Measurements from ENCODE around the gene MCM8. TPM values are rescaled to one million over a fixed set of nuclear protein-coding genes. Genes with fewer than 3 reads are reported as not detected.

The MCM8 gene
- total and polyA plus RNA-seq, 2 donors (not counting 1 experiment from before 2014, with no cell fraction given) = 4.4 to 13.8 TPM

GRCh38 chr20:5949943-5950270 lies 545 bp upstream of the MCM8 start:
- 0% methylated on average over 7 of the region's 11 CpGs for WGBS (ENCODE audit: insufficient coverage)
- Histone ChIP-seq H3K4me3 (ENCODE audit: control extremely low read depth in 1 of 5, extremely low read depth in 1 of 5, insufficient read depth in 1 of 5, low read depth in 2 of 5, low read length in 4 of 5) (peak overlapping the region; percentile 77 to 88 (median 85)), H3K79me2 (ENCODE audit: control insufficient read depth, insufficient read depth, low read length) (peaks cover 32% of the 10 kb centered on the region), H3K4me1 (ENCODE audit: control insufficient read depth in 2 of 2, insufficient read depth in 2 of 2, low read length in 2 of 2) (peaks cover 14 to 18% of the 10 kb centered on the region in 2 donors), H3K9me3 (ENCODE audit: control extremely low read depth in 1 of 3, control insufficient read depth in 2 of 3, insufficient read depth in 1 of 3, low read length in 2 of 3) (no peaks in the 10 kb centered on the region), H3K9ac (ENCODE audit: low read length) (peak overlapping the region; percentile 79), H2AFZ (ENCODE audit: insufficient read depth, low read depth, low read length, poor library complexity, severe bottlenecking) (peak overlapping the region; percentile 83), H3K4me2 (replicated peaks; ENCODE audit: low read depth, low read length, poor library complexity, severe bottlenecking) (peak overlapping the region; percentile 89), H4K20me1 (ENCODE audit: control insufficient read depth, insufficient read depth, low read length, poor library complexity, severe bottlenecking) (no peaks in the 10 kb centered on the region), H3K27me3 (replicated peaks in 1 of 4; ENCODE audit: control extremely low read depth in 1 of 4, control insufficient read depth in 3 of 4, insufficient read depth in 4 of 4, low read length in 3 of 4) (no peaks in the 10 kb centered on the region), H3K36me3 (replicated peaks in 1 of 2; ENCODE audit: control extremely low read depth in 1 of 2, control insufficient read depth in 1 of 2, extremely low read depth in 1 of 2, insufficient read depth in 2 of 2, low read length in 1 of 2) (peaks cover 7 to 36% of the 10 kb centered on the region in 2 experiments), H3K27ac (ENCODE audit: low read length in 2 of 2) (peak overlapping the region; percentile 74)
- POLR2A ChIA-PET = no interaction called here
- Mint-ChIP-seq H3K9me3 (ENCODE audit: insufficient read depth) (no peaks in the 10 kb centered on the region), H3K27ac (peak overlapping the region; percentile 95), H3K4me3 (peak overlapping the region; percentile 94), H3K27me3 (no peaks in the 10 kb centered on the region), H3K4me1 (peaks cover 21% of the 10 kb centered on the region)
- intact Hi-C loops (cut with micrococcal nuclease) = loop anchor here (1.0 to 2.0 kb wide), 4 partner anchors 151 to 421 kb away; partner anchors contain the start of gene SHLD1
- ATAC-seq (ENCODE audit: low read depth) (no peak), DNase-seq (no peak)
- CTCF ChIA-PET = no interaction called here
- TF ChIP-seq EZH2 (IDR thresholded peaks at IDR 0.05; ENCODE audit: borderline replicate concordance, insufficient read depth, low read depth, low read length, poor library complexity, severe bottlenecking) = no peak
- TF ChIP-seq, protein P1, sequence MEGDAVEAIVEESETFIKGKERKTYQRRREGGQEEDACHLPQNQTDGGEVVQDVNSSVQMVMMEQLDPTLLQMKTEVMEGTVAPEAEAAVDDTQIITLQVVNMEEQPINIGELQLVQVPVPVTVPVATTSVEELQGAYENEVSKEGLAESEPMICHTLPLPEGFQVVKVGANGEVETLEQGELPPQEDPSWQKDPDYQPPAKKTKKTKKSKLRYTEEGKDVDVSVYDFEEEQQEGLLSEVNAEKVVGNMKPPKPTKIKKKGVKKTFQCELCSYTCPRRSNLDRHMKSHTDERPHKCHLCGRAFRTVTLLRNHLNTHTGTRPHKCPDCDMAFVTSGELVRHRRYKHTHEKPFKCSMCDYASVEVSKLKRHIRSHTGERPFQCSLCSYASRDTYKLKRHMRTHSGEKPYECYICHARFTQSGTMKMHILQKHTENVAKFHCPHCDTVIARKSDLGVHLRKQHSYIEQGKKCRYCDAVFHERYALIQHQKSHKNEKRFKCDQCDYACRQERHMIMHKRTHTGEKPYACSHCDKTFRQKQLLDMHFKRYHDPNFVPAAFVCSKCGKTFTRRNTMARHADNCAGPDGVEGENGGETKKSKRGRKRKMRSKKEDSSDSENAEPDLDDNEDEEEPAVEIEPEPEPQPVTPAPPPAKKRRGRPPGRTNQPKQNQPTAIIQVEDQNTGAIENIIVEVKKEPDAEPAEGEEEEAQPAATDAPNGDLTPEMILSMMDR (IDR thresholded peaks at IDR 0.05) = no peak

GRCh38 chr20:5967469-5967868 lies 17.0 kb downstream of the MCM8 start:
- TF ChIP-seq, protein P1 (IDR thresholded peaks at IDR 0.05) = no peak
- no peak for TF ChIP-seq EZH2 (IDR thresholded peaks at IDR 0.05; ENCODE audit: borderline replicate concordance, insufficient read depth, low read depth, low read length, poor library complexity, severe bottlenecking)
- no peak overlapping the region for H3K27ac ChIP-seq (ENCODE audit: low read length in 2 of 2)
- H3K9ac ChIP-seq (ENCODE audit: low read length) = no peak overlapping the region
- H3K4me1 ChIP-seq (ENCODE audit: control insufficient read depth in 2 of 2, insufficient read depth in 2 of 2, low read length in 2 of 2) = no peaks in the 10 kb centered on the region
- POLR2A ChIA-PET = no interaction called here
- ATAC-seq (ENCODE audit: low read depth) = no peak
- DNase-seq = no peak
- no peak overlapping the region for H3K4me2 ChIP-seq (replicated peaks; ENCODE audit: low read depth, low read length, poor library complexity, severe bottlenecking)
- Mint-ChIP-seq H3K9me3 (ENCODE audit: insufficient read depth) (no peaks in the 10 kb centered on the region), H3K4me1 (no peaks in the 10 kb centered on the region), H3K4me3 (no peak overlapping the region), H3K27me3 (no peaks in the 10 kb centered on the region), H3K27ac (no peak overlapping the region)
- H3K36me3 ChIP-seq (replicated peaks in 1 of 2; ENCODE audit: control extremely low read depth in 1 of 2, control insufficient read depth in 1 of 2, extremely low read depth in 1 of 2, insufficient read depth in 2 of 2, low read length in 1 of 2) = peaks cover 10 to 21% of the 10 kb centered on the region in 2 experiments
- H4K20me1 ChIP-seq (ENCODE audit: control insufficient read depth, insufficient read depth, low read length, poor library complexity, severe bottlenecking) = no peaks in the 10 kb centered on the region
- H3K9me3 ChIP-seq (ENCODE audit: control extremely low read depth in 1 of 3, control insufficient read depth in 2 of 3, insufficient read depth in 1 of 3, low read length in 2 of 3) = no peaks in the 10 kb centered on the region
- intact Hi-C loops (cut with micrococcal nuclease) = no loop called here
- H3K27me3 ChIP-seq (replicated peaks in 1 of 4; ENCODE audit: control extremely low read depth in 1 of 4, control insufficient read depth in 3 of 4, insufficient read depth in 4 of 4, low read length in 3 of 4) = no peaks in the 10 kb centered on the region
- no peak overlapping the region for H2AFZ ChIP-seq (ENCODE audit: insufficient read depth, low read depth, low read length, poor library complexity, severe bottlenecking)
- CTCF ChIA-PET = no interaction called here
- H3K79me2 ChIP-seq (ENCODE audit: control insufficient read depth, insufficient read depth, low read length) = no peaks in the 10 kb centered on the region
- WGBS (ENCODE audit: insufficient coverage) = no CpG with 5 or more reads among the region's 6 CpGs
- H3K4me3 ChIP-seq (ENCODE audit: control extremely low read depth in 1 of 5, extremely low read depth in 1 of 5, insufficient read depth in 1 of 5, low read depth in 2 of 5, low read length in 4 of 5) = no peak overlapping the region
